Measurements from ENCODE around the gene ARF4. TPM values are rescaled to one million over a fixed set of nuclear protein-coding genes. Genes with fewer than 3 reads are reported as not detected.
"Not testable (repeated sequence)": the region's sequence is repeated elsewhere in the genome, so short reads cannot be mapped to it uniquely, and the experiment has no call there.

The ARF4 gene
- total and polyA plus RNA-seq, 10 of the 15 experiments (the other 5 are each of a cell fraction or from before 2014, with no cell fraction given): 66.2 to 283 (median 128) TPM

GRCh38 chr3:57634259-57634658, 37.1 kb upstream of the ARF4 start:
- H3K4me1 ChIP-seq (ENCODE audit: control insufficient read depth, insufficient read depth, low read length); H2AFZ ChIP-seq (ENCODE audit: control insufficient read depth, low read depth, low read length); FAIRE-seq; POLR2A ChIA-PET; in situ Hi-C loops (cut with MboI); H4K20me1 ChIP-seq (ENCODE audit: control insufficient read depth, insufficient read depth); H3K27me3 ChIP-seq (replicated peaks in 1 of 2; ENCODE audit: control insufficient read depth in 2 of 2, insufficient read depth in 2 of 2, low read length in 1 of 2); intact Hi-C loops (cut with micrococcal nuclease; ENCODE audit: unreplicated experiment); CTCF ChIA-PET; H3K4me2 ChIP-seq (ENCODE audit: control insufficient read depth, insufficient read depth); H3K27ac ChIP-seq (ENCODE audit: control insufficient read depth, insufficient read depth); SMC1A ChIA-PET (ENCODE audit: uncharacterized antibody, unreplicated experiment); H3K9ac ChIP-seq (ENCODE audit: control insufficient read depth, insufficient read depth, low read length); ATAC-seq; DNase-seq (ENCODE audit: low read depth, low spot score); BruUV-seq (replicated peaks); H3K4me3 ChIP-seq; H3K9me3 ChIP-seq (replicated peaks; ENCODE audit: control insufficient read depth, insufficient read depth, low read length); H3K79me2 ChIP-seq (ENCODE audit: control insufficient read depth, insufficient read depth, low read length): not testable (repeated sequence)
- 100% methylated on average over 2 of the region's 3 CpGs for WGBS (ENCODE audit: insufficient coverage, insufficient replicate concordance, low lambda C conversion rate, missing lambda C conversion rate)
- RAD21 ChIA-PET (ENCODE audit: unreplicated experiment): interaction anchor here (0.7 kb wide), 1 partner anchor 192 kb away, joined by 3 read pairs; no protein-coding TSS in a partner anchor
- H3K36me3 ChIP-seq (ENCODE audit: control insufficient read depth in 2 of 2, insufficient read depth in 2 of 2, low read length in 1 of 2): peaks cover 0 to 11% of the 10 kb centered on the region in 2 experiments; a peak in 1 of 4 replicates

GRCh38 chr3:57627976-57628375, 30.8 kb upstream of the ARF4 start:
- ChIA-PET POLR2A (no interaction called here), CTCF (interaction anchor here (2.8 kb wide), 1 partner anchor 230 kb away, joined by 6 read pairs; no protein-coding TSS in a partner anchor), SMC1A (ENCODE audit: uncharacterized antibody, unreplicated experiment) (interaction anchor here (1.3 to 1.5 kb wide), 2 partner anchors 198 to 282 kb away, joined by 3 read pairs; no protein-coding TSS in a partner anchor), RAD21 (ENCODE audit: unreplicated experiment) (no interaction called here)
- Histone ChIP-seq H3K9ac (ENCODE audit: control insufficient read depth, insufficient read depth, low read length) (no peak overlapping the region), H3K4me1 (ENCODE audit: control insufficient read depth, insufficient read depth, low read length) (no peaks in the 10 kb centered on the region), H4K20me1 (ENCODE audit: control insufficient read depth, insufficient read depth) (no peaks in the 10 kb centered on the region), H3K4me3 (no peak overlapping the region), H3K4me2 (ENCODE audit: control insufficient read depth, insufficient read depth) (no peak overlapping the region), H3K27ac (ENCODE audit: control insufficient read depth, insufficient read depth) (no peak overlapping the region), H3K36me3 (ENCODE audit: control insufficient read depth in 2 of 2, insufficient read depth in 2 of 2, low read length in 1 of 2) (peaks cover 0 to 21% of the 10 kb centered on the region in 2 experiments; a peak in 3 of 4 replicates), H2AFZ (ENCODE audit: control insufficient read depth, low read depth, low read length) (no peak overlapping the region), H3K79me2 (ENCODE audit: control insufficient read depth, insufficient read depth, low read length) (no peaks in the 10 kb centered on the region), H3K27me3 (replicated peaks in 1 of 2; ENCODE audit: control insufficient read depth in 2 of 2, insufficient read depth in 2 of 2, low read length in 1 of 2) (no peaks in the 10 kb centered on the region), H3K9me3 (replicated peaks; ENCODE audit: control insufficient read depth, insufficient read depth, low read length) (no peaks in the 10 kb centered on the region)
- WGBS (ENCODE audit: insufficient coverage, insufficient replicate concordance, low lambda C conversion rate, missing lambda C conversion rate): 100% methylated on average over 6 of the region's 6 CpGs
- BruUV-seq (replicated peaks): no TSS peak
- in situ Hi-C loops (cut with MboI): no loop called here
- no peak for DNase-seq (ENCODE audit: low read depth, low spot score)
- intact Hi-C loops (cut with micrococcal nuclease; ENCODE audit: unreplicated experiment): no loop called here
- ATAC-seq: no peak
- TF ChIP-seq TCF12 (IDR thresholded peaks at IDR 0.05; ENCODE audit: low read depth, low read length) (no peak), NBN (IDR thresholded peaks at IDR 0.05) (no peak), MXI1 (IDR thresholded peaks at IDR 0.05; ENCODE audit: low read depth, low read length) (no peak), SIX5 (IDR thresholded peaks at IDR 0.05; ENCODE audit: low read depth, low read length, severe bottlenecking) (no peak), POLR2A (IDR thresholded peaks at IDR 0.05; ENCODE audit: low read depth, low read length) (no peak), CEBPB (IDR thresholded peaks at IDR 0.05; ENCODE audit: borderline replicate concordance in 1 of 2, low read depth in 2 of 2, low read length in 2 of 2) (no peak), ZBED1 (IDR thresholded peaks at IDR 0.05; ENCODE audit: borderline replicate concordance) (no peak), MEF2B (IDR thresholded peaks at IDR 0.05; ENCODE audit: partially characterized antibody, poor library complexity, severe bottlenecking) (no peak), MEF2A (IDR thresholded peaks at IDR 0.05; ENCODE audit: insufficient read depth, low read depth, low read length) (no peak)
- FAIRE-seq: no peak
